ENCODE results near the gene PTCH2.

The PTCH2 gene

GRCh38 chr1:44842862-44843655 lies at the start of gene PTCH2:
Gene PTCH2 (minus strand): TSS chr1:44843253. CDS start chr1:44842932, 321 bp downstream.
- peak within 1 kb of the TSS; percentile 52 to 57 for H3K4me3 ChIP-seq (replicated peaks in 1 of 2; ENCODE audit: low read depth in 2 of 2, low read length in 2 of 2)
- TF ChIP-seq CTCF (IDR thresholded peaks at IDR 0.05; ENCODE audit: low read depth, low read length), result no peak
- DNase-seq (ENCODE audit: low read depth in 2 of 2), result peak; percentile 49 to 81

- H3K4me3 ChIP-seq (replicated peaks in 1 of 2; ENCODE audit: low read depth in 2 of 2, low read length in 2 of 2), result no peak overlapping the region
- no peak for DNase-seq (ENCODE audit: low read depth in 2 of 2)
- no peak for TF ChIP-seq CTCF (IDR thresholded peaks at IDR 0.05; ENCODE audit: low read depth, low read length)
Observed at GRCh38 chr1:44890007-44890406, 47.0 kb upstream of the PTCH2 start.

GRCh38 chr1:44885406-44885805 lies 42.4 kb upstream of the PTCH2 start:
- no peak for DNase-seq (ENCODE audit: low read depth in 2 of 2)

GRCh38 chr1:44884746-44885145 lies 41.7 kb upstream of the PTCH2 start:
- H3K4me3 ChIP-seq (replicated peaks in 1 of 2; ENCODE audit: low read depth in 2 of 2, low read length in 2 of 2), result no peak overlapping the region
- no peak for TF ChIP-seq CTCF (IDR thresholded peaks at IDR 0.05; ENCODE audit: low read depth, low read length)
- DNase-seq (ENCODE audit: low read depth in 2 of 2), result peak; percentile 31 to 50

More at GRCh38 chr1:44885406-44885805, 42.4 kb upstream of the PTCH2 start:
- TF ChIP-seq CTCF (IDR thresholded peaks at IDR 0.05; ENCODE audit: low read depth, low read length), result no peak
- no peak overlapping the region for H3K4me3 ChIP-seq (replicated peaks in 1 of 2; ENCODE audit: low read depth in 2 of 2, low read length in 2 of 2)

GRCh38 chr1:44881011-44881632 lies 38.1 kb upstream of the PTCH2 start:
- H3K4me3 ChIP-seq (replicated peaks in 1 of 2; ENCODE audit: low read depth in 2 of 2, low read length in 2 of 2), result no peak overlapping the region
- DNase-seq (ENCODE audit: low read depth in 2 of 2), result peak; percentile 60 to 61
- no peak for TF ChIP-seq CTCF (IDR thresholded peaks at IDR 0.05; ENCODE audit: low read depth, low read length)

GRCh38 chr1:44874155-44874554 lies 31.1 kb upstream of the PTCH2 start:
- H3K4me3 ChIP-seq (replicated peaks in 1 of 2; ENCODE audit: low read depth in 2 of 2, low read length in 2 of 2), result no peak overlapping the region
- TF ChIP-seq CTCF (IDR thresholded peaks at IDR 0.05; ENCODE audit: low read depth, low read length), result no peak
- no peak for DNase-seq (ENCODE audit: low read depth in 2 of 2)
